Forelimb muscle (tissue), 1 donor: ENCODE measurements around the gene SCUBE2. TPM values are rescaled to one million over a fixed set of nuclear protein-coding genes. Genes with fewer than 3 reads are reported as not detected.
"Not testable (repeated sequence)": the region's sequence is repeated elsewhere in the genome, so short reads cannot be mapped to it uniquely, and the experiment has no call there.

Source experiments
- DNase-seq: peaks from one replicate; pipeline ENCODE4 v3.0.0-alpha.2; 2013; ENCODE audit warnings: low read depth
- polyA plus RNA-seq: library from polyadenylated mRNA; unstranded; fragments of 120-200 nt; gene quantifications from one replicate; pipeline ENCODE4 v1.2.1, GENCODE V29; 2013; ENCODE audit not compliant: insufficient read length

Gene SCUBE2
- polyA plus RNA-seq, 1 donor: 31.3 TPM

GRCh38 chr11:9008661-9009060 lies 82.7 kb downstream of the SCUBE2 start:
- no peak for DNase-seq

DNA sequence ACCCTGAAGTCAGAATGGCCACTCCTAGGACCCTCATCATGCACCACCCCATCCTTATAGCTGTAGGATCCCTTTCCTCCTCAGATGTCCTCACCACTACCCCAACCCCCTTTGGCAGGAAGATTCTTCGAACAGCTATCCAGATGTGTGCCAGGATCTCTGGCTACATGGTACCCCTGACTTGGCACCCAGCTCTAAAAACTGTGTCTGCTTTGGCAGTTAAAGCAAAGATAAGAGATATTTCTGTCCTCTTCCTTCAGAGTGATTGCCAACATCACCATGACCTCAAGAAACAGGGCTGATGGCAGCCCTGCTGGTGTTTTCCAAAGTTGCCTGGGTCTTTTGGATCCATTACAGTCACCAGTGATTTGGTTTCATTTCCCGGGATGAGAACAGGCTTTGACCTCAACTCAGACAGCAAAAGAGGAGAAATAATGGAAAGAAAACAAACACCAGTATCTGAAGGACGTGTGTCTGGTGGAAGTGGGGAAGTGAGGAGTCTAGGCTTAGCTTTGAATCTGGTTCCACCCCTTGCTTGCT lies 83.3 kb downstream of the SCUBE2 start:
- DNase-seq: no peak

GRCh38 chr11:9005087-9005486 lies 86.3 kb downstream of the SCUBE2 start:
- DNase-seq: no peak

GRCh38 chr11:9004183-9004926 lies 87.0 kb downstream of the SCUBE2 start:
- no peak for DNase-seq

- DNase-seq: no peak
Observed at GRCh38 chr11:9003573-9004182, 87.7 kb downstream of the SCUBE2 start, which contains the start of gene NRIP3. Gene NRIP3 (minus strand): TSS chr11:9004001. CDS start chr11:9003935, 66 bp downstream.

- no peak for DNase-seq
Observed at GRCh38 chr11:9002920-9003572, 88.4 kb downstream of the SCUBE2 start.

- no peak for DNase-seq
Observed at GRCh38 chr11:9001736-9002135, 89.7 kb downstream of the SCUBE2 start.

- no peak for DNase-seq
Observed at GRCh38 chr11:8998017-8998416, 93.4 kb downstream of the SCUBE2 start.

GRCh38 chr11:8997451-8997850 lies 93.9 kb downstream of the SCUBE2 start:
- no peak for DNase-seq

GRCh38 chr11:8989453-8989852 lies 101.9 kb downstream of the SCUBE2 start:
- DNase-seq: no peak

DNA sequence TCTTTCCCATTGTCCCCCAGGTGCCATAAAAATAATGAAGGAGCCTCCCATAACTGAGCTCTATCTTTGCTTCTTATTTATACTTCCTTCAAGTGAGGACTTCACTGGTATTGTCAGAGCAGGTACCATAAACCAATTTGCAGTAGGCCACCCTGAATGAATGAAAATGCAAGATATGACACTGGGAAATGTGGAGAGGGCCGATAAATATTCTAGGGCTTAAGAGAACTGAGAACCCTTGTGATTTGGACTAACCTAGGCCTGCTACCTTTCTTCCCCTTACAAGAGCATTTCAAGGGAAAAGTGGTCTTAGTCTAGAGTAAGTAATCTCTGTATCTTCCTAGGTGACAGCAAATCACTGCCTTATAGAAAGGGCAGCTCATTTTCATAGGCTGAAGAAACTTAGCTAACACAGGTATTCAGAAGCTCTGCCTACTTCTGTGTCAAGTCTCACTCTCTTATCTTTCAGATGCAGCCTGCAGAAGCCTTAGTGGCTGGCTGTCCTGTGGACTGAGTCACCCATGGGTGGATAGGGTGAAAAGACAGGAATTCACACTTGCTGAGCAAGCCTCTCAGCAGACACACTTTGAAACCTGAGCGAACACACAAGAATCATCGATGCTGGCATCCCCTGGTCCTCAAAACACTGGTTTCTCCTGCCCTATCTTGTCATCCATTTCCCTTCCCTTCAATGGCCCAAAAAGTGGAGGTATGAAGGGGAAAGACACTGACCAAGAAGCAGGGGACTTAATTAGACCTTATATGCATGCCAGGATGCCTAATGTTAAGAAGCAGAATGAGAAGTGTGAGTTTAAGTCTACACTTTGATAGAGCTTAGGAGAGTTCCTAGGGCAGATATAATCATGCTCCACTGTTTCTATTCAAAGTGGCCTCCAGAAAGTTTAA lies 102.8 kb downstream of the SCUBE2 start:
- DNase-seq: no peak

DNA sequence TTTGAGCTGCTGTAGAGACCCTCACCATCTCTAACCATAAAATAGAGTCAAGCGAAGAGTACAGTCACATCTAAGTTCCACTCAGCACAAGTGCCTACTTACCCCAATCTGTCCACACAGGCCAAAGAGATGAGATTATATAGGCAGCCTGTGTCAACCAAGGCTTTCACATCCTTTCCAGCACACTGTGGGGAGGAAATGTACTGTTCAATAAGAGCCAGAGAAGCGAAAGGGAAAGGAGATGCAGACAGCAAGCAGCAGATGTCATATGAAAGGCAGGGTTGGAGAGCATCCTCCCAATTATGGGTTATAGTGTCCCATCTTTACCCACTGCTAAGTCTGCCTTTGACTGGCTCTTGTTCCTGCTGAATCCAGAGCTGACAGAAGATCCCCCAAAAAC lies 104.0 kb downstream of the SCUBE2 start:
- no peak for DNase-seq

- DNase-seq: not testable (repeated sequence)
Observed at GRCh38 chr11:8986772-8987171, 104.6 kb downstream of the SCUBE2 start.

- DNase-seq: no peak
Observed at GRCh38 chr11:8985462-8985861, 105.9 kb downstream of the SCUBE2 start.

DNA sequence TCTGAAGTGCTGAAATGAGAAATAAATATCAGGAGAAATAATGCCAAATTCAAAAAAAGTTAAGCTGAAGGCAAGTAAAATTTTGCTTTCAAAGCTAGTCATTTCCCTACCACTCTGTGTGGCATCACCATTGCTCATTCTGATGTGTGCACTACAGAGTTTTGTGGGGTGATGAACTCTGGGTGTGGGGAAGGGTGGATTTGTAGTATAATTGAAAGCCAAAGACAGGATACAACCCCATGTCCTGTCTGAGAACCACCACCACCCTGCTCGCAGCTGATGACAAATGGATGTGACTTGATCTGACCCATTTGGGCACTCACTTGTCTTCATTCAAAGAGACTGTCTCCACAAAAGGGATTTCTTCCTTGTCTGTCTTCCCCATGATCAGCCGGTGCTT lies 107.8 kb downstream of the SCUBE2 start:
- DNase-seq: no peak

DNA sequence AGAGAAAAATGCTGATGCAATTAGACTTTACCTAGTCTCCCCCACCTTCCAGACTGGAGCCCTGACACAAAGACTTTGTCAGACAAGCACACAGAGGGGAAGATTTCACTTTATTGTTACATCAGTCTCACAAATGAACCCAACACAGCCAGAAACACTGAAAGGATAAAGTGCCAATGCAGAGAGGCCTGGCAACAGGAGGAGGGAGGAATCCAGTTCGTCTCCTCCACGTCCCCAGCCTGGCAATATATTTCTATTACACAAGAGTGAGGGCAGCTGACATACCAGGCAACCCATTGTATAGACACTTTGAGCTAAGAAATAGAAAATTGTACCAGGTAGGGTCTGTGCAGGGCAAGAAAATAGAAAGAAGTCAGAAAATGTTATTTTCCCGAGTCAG lies 110.9 kb downstream of the SCUBE2 start:
- DNase-seq: no peak

GRCh38 chr11:8979365-8979764 lies 112.0 kb downstream of the SCUBE2 start:
- DNase-seq: not testable (repeated sequence)

DNA sequence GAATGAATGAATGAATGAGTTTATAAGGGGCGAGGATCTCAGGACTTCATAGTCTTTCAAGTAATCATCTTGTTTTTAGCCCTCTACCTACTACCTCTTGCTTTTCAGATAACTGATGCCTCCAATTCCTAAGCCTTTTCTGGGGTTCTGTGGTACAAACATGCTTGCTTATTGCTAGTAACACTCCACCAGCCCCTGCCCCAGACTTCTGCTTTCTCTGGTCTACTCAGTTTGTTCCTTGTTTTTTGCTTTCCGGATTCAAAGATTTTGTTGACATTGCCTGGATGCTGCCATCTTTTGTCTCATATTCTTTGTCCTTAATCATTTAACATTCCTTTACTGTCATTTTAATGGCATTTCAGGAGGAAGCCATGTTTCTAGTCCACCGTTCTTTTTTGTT lies 118.3 kb downstream of the SCUBE2 start:
- no peak for DNase-seq

DNA sequence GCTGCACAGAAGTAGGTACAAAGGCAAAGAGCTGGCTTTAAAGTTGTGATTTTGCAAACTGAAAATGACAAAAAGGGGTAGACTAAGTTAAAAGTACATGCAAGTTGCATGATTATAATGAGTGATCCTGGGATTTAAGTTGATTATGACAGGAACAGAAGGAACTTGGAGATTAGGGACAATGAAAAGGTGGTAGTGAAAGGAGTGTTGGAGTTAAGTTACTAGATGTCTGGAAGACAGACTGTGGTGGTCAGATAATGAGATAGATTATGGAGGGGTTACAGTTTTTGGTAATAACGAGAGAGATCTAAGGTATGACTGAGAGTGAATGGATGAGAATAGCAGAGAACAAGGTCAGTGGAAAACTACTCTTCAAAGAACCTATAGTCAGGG lies 119.5 kb downstream of the SCUBE2 start:
- no peak for DNase-seq

GRCh38 chr11:8971196-8971923 lies 120.0 kb downstream of the SCUBE2 start:
- no peak for DNase-seq
